GM21390 (cell line): Measurements from ENCODE around the gene NXN.
"Not testable (repeated sequence)": the region's sequence is repeated elsewhere in the genome, so short reads cannot be mapped to it uniquely, and the experiment has no call there.

Experiments used
- ATAC-seq: cut with Tn5 transposase; IDR thresholded peaks from one replicate; pipeline ENCODE4 v1.9.1; 2021; ENCODE audit not compliant: unreplicated experiment

NXN gene

GRCh38 chr17:896953-897661 is 82.5 kb downstream of the NXN start:
- ATAC-seq, result no peak

- no peak for ATAC-seq
These were observed 83.1 kb downstream of the NXN start for GRCh38 chr17:896454-896853.

GRCh38 chr17:892958-893357 is 86.6 kb downstream of the NXN start:
- no peak for ATAC-seq

GRCh38 chr17:888998-889441 is 90.6 kb downstream of the NXN start:
- ATAC-seq, result no peak

GRCh38 chr17:887551-888209 is 91.9 kb downstream of the NXN start:
- no peak for ATAC-seq

GRCh38 chr17:885971-886571 is 93.5 kb downstream of the NXN start:
- ATAC-seq, result no peak

GRCh38 chr17:883586-883962 is 96.0 kb downstream of the NXN start:
- no peak for ATAC-seq

- no peak for ATAC-seq
These were observed 96.6 kb downstream of the NXN start for GRCh38 chr17:882827-883585.

GRCh38 chr17:881778-882177 is 97.8 kb downstream of the NXN start:
- ATAC-seq, result no peak

- no peak for ATAC-seq
These were observed 98.9 kb downstream of the NXN start for GRCh38 chr17:880443-881269.

- ATAC-seq, result no peak
These were observed 99.8 kb downstream of the NXN start for GRCh38 chr17:879546-880442.

GRCh38 chr17:877630-878029 is 101.9 kb downstream of the NXN start:
- no peak for ATAC-seq

GRCh38 chr17:876272-876671 is 103.3 kb downstream of the NXN start:
- no peak for ATAC-seq

GRCh38 chr17:874590-874989 is 105.0 kb downstream of the NXN start:
- ATAC-seq, result not testable (repeated sequence)

GRCh38 chr17:872855-873254 is 106.7 kb downstream of the NXN start:
- no peak for ATAC-seq

GRCh38 chr17:871751-872519 is 107.6 kb downstream of the NXN start:
- no peak for ATAC-seq

- no peak for ATAC-seq
These were observed 109.7 kb downstream of the NXN start for GRCh38 chr17:869567-870525.

- no peak for ATAC-seq
These were observed 110.5 kb downstream of the NXN start for GRCh38 chr17:869086-869485.
